Parathyroid adenoma (tissue), 2 donors: ENCODE measurements around the gene ARID4B.

Source experiments
- H2AFZ ChIP-seq: fragments of 300-600 bp; sonication (generic); one replicate; pipeline ENCODE4 v1.7.0; 2017; ENCODE audit warnings: antibody characterized with exemption, mild to moderate bottlenecking
- H3K27ac ChIP-seq: fragments of 300-600 bp; sonication (generic); one replicate; pipeline ENCODE4 v1.7.0; 2017
- H3K27me3 ChIP-seq: fragments of 300-600 bp; sonication (generic); one replicate; pipeline ENCODE4 v1.7.0; 2017; ENCODE audit warnings: low read length; ENCODE audit not compliant: control insufficient read depth, insufficient read depth
- H3K36me3 ChIP-seq: fragments of 300-600 bp; sonication (generic); one replicate; pipeline ENCODE4 v1.7.0; 2017; ENCODE audit warnings: low read length; ENCODE audit not compliant: control insufficient read depth, insufficient read depth
- H3K4me1 ChIP-seq: fragments of 300-600 bp; sonication (generic); one replicate; pipeline ENCODE4 v1.7.0; 2017; ENCODE audit warnings: control low read depth
- H3K4me2 ChIP-seq: fragments of 300-600 bp; sonication (generic); one replicate; pipeline ENCODE4 v1.7.0; 2017; ENCODE audit warnings: low read length
- H3K4me3 ChIP-seq: fragments of 300-600 bp; sonication (generic); one replicate; pipeline ENCODE4 v1.7.0; 2017; ENCODE audit warnings: low read depth, low read length
- H3K79me2 ChIP-seq: fragments of 300-600 bp; sonication (generic); one replicate; pipeline ENCODE4 v1.7.0; 2017; ENCODE audit warnings: control low read depth
- H3K9ac ChIP-seq: fragments of 300-600 bp; sonication (generic); one replicate; pipeline ENCODE4 v1.7.0; 2017; ENCODE audit warnings: mild to moderate bottlenecking
- H3K9me3 ChIP-seq: fragments of 300-600 bp; sonication (generic); one replicate; pipeline ENCODE4 v1.7.0; 2017; ENCODE audit warnings: low read length; ENCODE audit not compliant: control insufficient read depth
- CTCF ChIP-seq: fragments of 300-600 bp; sonication (generic); IDR thresholded peaks from one replicate; pipeline ENCODE4 v1.7.0; 2017; ENCODE audit warnings: antibody characterized with exemption, mild to moderate bottlenecking
- donor health status: primary hyperparathyroidism.

Gene ARID4B

GRCh38 chr1:235325139-235325538 is 2.8 kb downstream of the ARID4B start:
- peaks cover 3% of the 10 kb centered on the region for H3K4me1 ChIP-seq
- H3K36me3 ChIP-seq: no peaks in the 10 kb centered on the region
- no peaks in the 10 kb centered on the region for H3K9me3 ChIP-seq
- no peak for TF ChIP-seq CTCF
- no peak overlapping the region for H3K9ac ChIP-seq
- H3K79me2 ChIP-seq: peaks cover 45% of the 10 kb centered on the region
- no peaks in the 10 kb centered on the region for H3K27me3 ChIP-seq
- no peak overlapping the region for H3K27ac ChIP-seq
- no peak overlapping the region for H2AFZ ChIP-seq
- H3K4me3 ChIP-seq: peak overlapping the region; percentile 5
- no peak overlapping the region for H3K4me2 ChIP-seq

GRCh38 chr1:235324296-235324695 is 3.7 kb downstream of the ARID4B start:
- Histone ChIP-seq H3K4me2 (no peak overlapping the region), H3K9ac (no peak overlapping the region), H3K4me3 (no peak overlapping the region), H3K79me2 (peaks cover 47% of the 10 kb centered on the region), H3K4me1 (peaks cover 3% of the 10 kb centered on the region), H3K27ac (no peak overlapping the region), H3K9me3 (no peaks in the 10 kb centered on the region), H3K36me3 (no peaks in the 10 kb centered on the region), H3K27me3 (no peaks in the 10 kb centered on the region), H2AFZ (no peak overlapping the region)
- TF ChIP-seq CTCF: no peak

GRCh38 chr1:235320521-235321179 is 7.3 kb downstream of the ARID4B start:
- no peak overlapping the region for H3K4me3 ChIP-seq
- H2AFZ ChIP-seq: no peak overlapping the region
- peaks cover 50% of the 10 kb centered on the region for H3K79me2 ChIP-seq
- no peaks in the 10 kb centered on the region for H3K36me3 ChIP-seq
- H3K4me2 ChIP-seq: no peak overlapping the region
- no peak for TF ChIP-seq CTCF
- no peaks in the 10 kb centered on the region for H3K9me3 ChIP-seq
- no peak overlapping the region for H3K27ac ChIP-seq
- H3K9ac ChIP-seq: no peak overlapping the region
- peaks cover 2% of the 10 kb centered on the region for H3K4me1 ChIP-seq
- H3K27me3 ChIP-seq: no peaks in the 10 kb centered on the region

- Histone ChIP-seq H2AFZ (no peak overlapping the region), H3K4me1 (no peaks in the 10 kb centered on the region), H3K9me3 (no peaks in the 10 kb centered on the region), H3K9ac (no peak overlapping the region), H3K27ac (no peak overlapping the region), H3K79me2 (peaks cover 48% of the 10 kb centered on the region), H3K4me3 (no peak overlapping the region), H3K36me3 (no peaks in the 10 kb centered on the region), H3K27me3 (no peaks in the 10 kb centered on the region), H3K4me2 (no peak overlapping the region)
- no peak for TF ChIP-seq CTCF
Observed at GRCh38 chr1:235319255-235319654, 8.7 kb downstream of the ARID4B start.

GRCh38 chr1:235317168-235317567 is 10.8 kb downstream of the ARID4B start:
- Histone ChIP-seq H3K27me3 (no peaks in the 10 kb centered on the region), H3K9me3 (no peaks in the 10 kb centered on the region), H2AFZ (no peak overlapping the region), H3K9ac (no peak overlapping the region), H3K27ac (no peak overlapping the region), H3K4me2 (no peak overlapping the region), H3K4me3 (no peak overlapping the region), H3K79me2 (peaks cover 39% of the 10 kb centered on the region), H3K36me3 (no peaks in the 10 kb centered on the region), H3K4me1 (no peaks in the 10 kb centered on the region)
- TF ChIP-seq CTCF: no peak
